GM18507 (cell line): ENCODE results near the gene CRYBB2.
"Not testable (repeated sequence)": the region's sequence is repeated elsewhere in the genome, so short reads cannot be mapped to it uniquely, and the experiment has no call there.

Experiments
- DNase-seq: peaks from one replicate; pipeline ENCODE4 v3.0.0; 2011; ENCODE audit warnings: low read depth; ENCODE audit not compliant: insufficient read length; ENCODE audit errors: extremely low spot score
- FAIRE-seq: peaks from 2 replicates; lab custom pipeline; 2011; peaks lifted over from hg19 to GRCh38; lab: Jason Lieb, UNC

Gene CRYBB2

GRCh38 chr22:25196326-25196725, 23.1 kb upstream of the CRYBB2 start:
- FAIRE-seq (no peak), DNase-seq (no peak)

- FAIRE-seq = no peak
- no peak for DNase-seq
Observed at GRCh38 chr22:25197340-25197739, 22.1 kb upstream of the CRYBB2 start.

- DNase-seq (no peak), FAIRE-seq (no peak)
Observed at GRCh38 chr22:25199731-25200520, 19.5 kb upstream of the CRYBB2 start, which contains the start of gene CRYBB3. Gene CRYBB3, plus strand, starts transcription at chr22:25199858. Its CDS starts 1,539 bp downstream, at chr22:25201397.

GRCh38 chr22:25200967-25201366, 18.5 kb upstream of the CRYBB2 start:
- no peak for FAIRE-seq
- no peak for DNase-seq

GRCh38 chr22:25201557-25202273, 17.7 kb upstream of the CRYBB2 start:
- DNase-seq (no peak), FAIRE-seq (no peak)

- DNase-seq (peak; percentile 52), FAIRE-seq (peak; percentile 70)
Observed at GRCh38 chr22:25202290-25202921, 17.0 kb upstream of the CRYBB2 start.

GRCh38 chr22:25203082-25203481, 16.4 kb upstream of the CRYBB2 start:
- FAIRE-seq = no peak
- no peak for DNase-seq

GRCh38 chr22:25204547-25204946, 14.9 kb upstream of the CRYBB2 start:
- DNase-seq, FAIRE-seq: not testable (repeated sequence)

GRCh38 chr22:25205847-25206246, 13.6 kb upstream of the CRYBB2 start:
- DNase-seq (no peak), FAIRE-seq (no peak)

- FAIRE-seq (no peak), DNase-seq (no peak)
Observed at GRCh38 chr22:25206998-25207397, 12.4 kb upstream of the CRYBB2 start.

GRCh38 chr22:25207553-25208157, 11.8 kb upstream of the CRYBB2 start:
- no peak for DNase-seq
- FAIRE-seq = no peak

- no peak for FAIRE-seq
- DNase-seq = no peak
Observed at GRCh38 chr22:25208328-25208727, 11.1 kb upstream of the CRYBB2 start.

- no peak for FAIRE-seq
- no peak for DNase-seq
Observed at GRCh38 chr22:25208743-25209505, 10.5 kb upstream of the CRYBB2 start.

- FAIRE-seq (no peak), DNase-seq (no peak)
Observed at GRCh38 chr22:25210793-25211192, 8.6 kb upstream of the CRYBB2 start.

GRCh38 chr22:25212337-25212736, 7.1 kb upstream of the CRYBB2 start:
- no peak for FAIRE-seq
- DNase-seq = no peak

GRCh38 chr22:25213221-25213620, 6.2 kb upstream of the CRYBB2 start:
- FAIRE-seq (no peak), DNase-seq (no peak)

GRCh38 chr22:25216230-25216629, 3.2 kb upstream of the CRYBB2 start:
- FAIRE-seq = no peak
- no peak for DNase-seq

- DNase-seq (no peak), FAIRE-seq (no peak)
Observed at GRCh38 chr22:25219948-25220442, 556 bp downstream of the CRYBB2 start.

GRCh38 chr22:25221790-25222189, 2.4 kb downstream of the CRYBB2 start:
- no peak for FAIRE-seq
- DNase-seq = no peak
